Measurements from ENCODE around the gene TTC31. TPM values are rescaled to one million over a fixed set of nuclear protein-coding genes. Genes with fewer than 3 reads are reported as not detected.
"Not testable (repeated sequence)": the region's sequence is repeated elsewhere in the genome, so short reads cannot be mapped to it uniquely, and the experiment has no call there.

The TTC31 gene
- total and polyA plus RNA-seq, 2 donors (not counting 1 experiment from before 2014, with no cell fraction given), result 68.5 to 72.3 TPM

DNA sequence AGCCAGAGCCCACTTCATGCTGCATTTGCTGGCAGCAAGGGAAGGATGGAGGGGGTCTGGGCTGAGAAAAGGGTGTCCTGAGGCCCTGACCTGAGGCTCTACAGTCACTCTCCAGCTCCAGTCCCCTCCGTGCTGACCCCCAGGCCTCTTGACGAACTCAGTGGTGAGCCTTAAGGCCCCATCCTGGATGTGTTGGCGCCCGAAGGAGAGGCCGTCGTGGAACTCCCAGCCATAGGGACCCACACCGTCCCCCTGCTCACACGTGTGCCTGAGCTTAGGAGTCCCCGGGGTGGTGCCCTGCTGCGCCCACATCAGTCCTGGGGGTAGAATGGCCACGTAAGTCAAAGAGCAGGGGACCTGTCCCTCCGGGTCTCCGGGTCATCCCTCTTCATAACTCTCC is 18.5 kb upstream of the TTC31 start:
- Histone ChIP-seq H2AFZ (ENCODE audit: insufficient read depth, low read depth, low read length, poor library complexity, severe bottlenecking) (peak overlapping the region; percentile 90), H4K20me1 (ENCODE audit: control insufficient read depth, insufficient read depth, low read length, poor library complexity, severe bottlenecking) (peaks cover 16% of the 10 kb centered on the region), H3K79me2 (ENCODE audit: control insufficient read depth, insufficient read depth, low read length) (peaks cover 35% of the 10 kb centered on the region), H3K4me2 (replicated peaks; ENCODE audit: low read depth, low read length, poor library complexity, severe bottlenecking) (peak overlapping the region; percentile 94), H3K27me3 (replicated peaks in 1 of 4; ENCODE audit: control extremely low read depth in 1 of 4, control insufficient read depth in 3 of 4, insufficient read depth in 4 of 4, low read length in 3 of 4) (no peaks in the 10 kb centered on the region), H3K9ac (ENCODE audit: low read length) (peak overlapping the region; percentile 83), H3K36me3 (replicated peaks in 1 of 2; ENCODE audit: control extremely low read depth in 1 of 2, control insufficient read depth in 1 of 2, extremely low read depth in 1 of 2, insufficient read depth in 2 of 2, low read length in 1 of 2) (peaks cover 0 to 20% of the 10 kb centered on the region in 2 experiments), H3K4me1 (ENCODE audit: control insufficient read depth in 2 of 2, insufficient read depth in 2 of 2, low read length in 2 of 2) (peaks cover 13 to 20% of the 10 kb centered on the region in 2 donors), H3K9me3 (ENCODE audit: control extremely low read depth in 1 of 3, control insufficient read depth in 2 of 3, insufficient read depth in 1 of 3, low read length in 2 of 3) (no peaks in the 10 kb centered on the region), H3K4me3 (ENCODE audit: control extremely low read depth in 1 of 5, extremely low read depth in 1 of 5, insufficient read depth in 1 of 5, low read depth in 2 of 5, low read length in 4 of 5) (peak overlapping the region; percentile 3 to 82 (median 70)), H3K27ac (ENCODE audit: low read length in 2 of 2) (peak overlapping the region; percentile 40 to 88)
- TF ChIP-seq, protein P1, sequence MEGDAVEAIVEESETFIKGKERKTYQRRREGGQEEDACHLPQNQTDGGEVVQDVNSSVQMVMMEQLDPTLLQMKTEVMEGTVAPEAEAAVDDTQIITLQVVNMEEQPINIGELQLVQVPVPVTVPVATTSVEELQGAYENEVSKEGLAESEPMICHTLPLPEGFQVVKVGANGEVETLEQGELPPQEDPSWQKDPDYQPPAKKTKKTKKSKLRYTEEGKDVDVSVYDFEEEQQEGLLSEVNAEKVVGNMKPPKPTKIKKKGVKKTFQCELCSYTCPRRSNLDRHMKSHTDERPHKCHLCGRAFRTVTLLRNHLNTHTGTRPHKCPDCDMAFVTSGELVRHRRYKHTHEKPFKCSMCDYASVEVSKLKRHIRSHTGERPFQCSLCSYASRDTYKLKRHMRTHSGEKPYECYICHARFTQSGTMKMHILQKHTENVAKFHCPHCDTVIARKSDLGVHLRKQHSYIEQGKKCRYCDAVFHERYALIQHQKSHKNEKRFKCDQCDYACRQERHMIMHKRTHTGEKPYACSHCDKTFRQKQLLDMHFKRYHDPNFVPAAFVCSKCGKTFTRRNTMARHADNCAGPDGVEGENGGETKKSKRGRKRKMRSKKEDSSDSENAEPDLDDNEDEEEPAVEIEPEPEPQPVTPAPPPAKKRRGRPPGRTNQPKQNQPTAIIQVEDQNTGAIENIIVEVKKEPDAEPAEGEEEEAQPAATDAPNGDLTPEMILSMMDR (IDR thresholded peaks at IDR 0.05), result no peak
- TF ChIP-seq EZH2 (IDR thresholded peaks at IDR 0.05; ENCODE audit: borderline replicate concordance, insufficient read depth, low read depth, low read length, poor library complexity, severe bottlenecking), result no peak
- Mint-ChIP-seq H3K4me1 (peaks cover 29% of the 10 kb centered on the region), H3K27ac (no peak overlapping the region), H3K9me3 (ENCODE audit: insufficient read depth) (no peaks in the 10 kb centered on the region), H3K27me3 (no peaks in the 10 kb centered on the region), H3K4me3 (peak overlapping the region; percentile 99)
- DNase-seq (peak; percentile 9), ATAC-seq (ENCODE audit: low read depth) (no peak)
- WGBS (ENCODE audit: insufficient coverage), result 19% methylated on average over 13 of the region's 13 CpGs
- ChIA-PET CTCF (interaction anchor here (1.0 to 1.2 kb wide), 2 partner anchors 9 to 73 kb away, joined by 3 to 4 read pairs; partner anchors contain the start of gene INO80B), POLR2A (interaction anchor here (0.7 to 1.1 kb wide), 2 partner anchors 15 to 42 kb away, joined by 4 to 5 read pairs; no protein-coding TSS in a partner anchor)
- intact Hi-C loops (cut with micrococcal nuclease), result no loop called here

DNA sequence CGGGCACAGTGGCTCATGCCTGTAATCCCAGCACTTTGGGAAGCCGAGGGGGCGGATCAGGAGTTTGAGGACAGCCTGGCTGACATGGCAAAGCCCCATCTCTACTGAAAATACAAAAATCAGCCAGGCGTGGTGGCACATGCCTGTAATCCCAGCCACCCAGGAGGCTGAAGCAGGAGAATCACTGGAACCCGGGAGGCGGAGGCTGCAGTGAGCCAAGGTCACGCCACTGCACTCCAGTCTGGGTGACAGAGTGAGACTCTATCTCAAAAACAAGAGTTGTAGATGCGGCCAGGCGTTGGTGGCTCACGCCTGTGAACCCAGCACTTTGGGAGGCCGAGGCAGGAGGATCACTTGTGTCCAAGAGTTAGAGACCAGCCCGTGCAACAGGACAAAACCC is 12.1 kb upstream of the TTC31 start:
- Histone ChIP-seq H3K36me3 (replicated peaks in 1 of 2; ENCODE audit: control extremely low read depth in 1 of 2, control insufficient read depth in 1 of 2, extremely low read depth in 1 of 2, insufficient read depth in 2 of 2, low read length in 1 of 2) (peaks cover 0 to 14% of the 10 kb centered on the region in 2 experiments), H3K79me2 (ENCODE audit: control insufficient read depth, insufficient read depth, low read length) (peaks cover 12% of the 10 kb centered on the region), H3K27ac (ENCODE audit: low read length in 2 of 2) (peak overlapping the region in 1 of 2 donors; percentile 2), H3K4me1 (ENCODE audit: control insufficient read depth in 2 of 2, insufficient read depth in 2 of 2, low read length in 2 of 2) (peaks cover 19 to 27% of the 10 kb centered on the region in 2 donors)
- H3K27me3 Mint-ChIP-seq; H3K4me3 ChIP-seq (ENCODE audit: control extremely low read depth in 1 of 5, extremely low read depth in 1 of 5, insufficient read depth in 1 of 5, low read depth in 2 of 5, low read length in 4 of 5); ATAC-seq (ENCODE audit: low read depth); H3K9me3 Mint-ChIP-seq (ENCODE audit: insufficient read depth); H3K4me2 ChIP-seq (replicated peaks; ENCODE audit: low read depth, low read length, poor library complexity, severe bottlenecking); intact Hi-C loops (cut with micrococcal nuclease); H2AFZ ChIP-seq (ENCODE audit: insufficient read depth, low read depth, low read length, poor library complexity, severe bottlenecking); H3K9me3 ChIP-seq (ENCODE audit: control extremely low read depth in 1 of 3, control insufficient read depth in 2 of 3, insufficient read depth in 1 of 3, low read length in 2 of 3); DNase-seq; H3K9ac ChIP-seq (ENCODE audit: low read length); H3K27me3 ChIP-seq (replicated peaks in 1 of 4; ENCODE audit: control extremely low read depth in 1 of 4, control insufficient read depth in 3 of 4, insufficient read depth in 4 of 4, low read length in 3 of 4); H4K20me1 ChIP-seq (ENCODE audit: control insufficient read depth, insufficient read depth, low read length, poor library complexity, severe bottlenecking): not testable (repeated sequence)
- ChIA-PET CTCF (interaction anchor here (0.7 to 1.6 kb wide), 3 partner anchors 10 to 1257 kb away, joined by 4 to 6 read pairs (median 6); partner anchors contain the start of gene WBP1), POLR2A (interaction anchor here (4.1 kb wide), 2 partner anchors 11 to 13 kb away, joined by 36 to 63 read pairs; partner anchors contain the start of genes CCDC142, TTC31 and WBP1)
- Mint-ChIP-seq H3K4me1 (peaks cover 24% of the 10 kb centered on the region), H3K4me3 (peak overlapping the region; percentile 53), H3K27ac (peak overlapping the region; percentile 65)
- 98% methylated on average over 8 of the region's 12 CpGs for WGBS (ENCODE audit: insufficient coverage)
